Panc1 (cell line): ENCODE results near the gene PTGFRN. TPM values are rescaled to one million over a fixed set of nuclear protein-coding genes. Genes with fewer than 3 reads are reported as not detected.

Experiments
- ATAC-seq: fragments of 200-7000 bp; cut with Tn5 transposase; 2 replicates; pipeline ENCODE4 v1.9.1; 2020; ENCODE audit warnings: mild to moderate bottlenecking, moderate library complexity
- BruUV-seq: library from RNA; stranded (reverse); fragments of 400-500 nt; replicated peaks from 2 replicates; lab custom pipeline; 2021; lab: Mats Ljungman, UMichigan
- CTCF ChIA-PET: fragments of 300-600 bp; sonication (Branson Sonifier 250); formaldehyde crosslinking; loops from one replicate; lab custom pipeline; 2022; ENCODE audit warnings: antibody characterized with exemption; lab: Charles Lee
- POLR2A ChIA-PET: fragments of 300-600 bp; sonication (Branson Sonifier 250); formaldehyde crosslinking; loops from one replicate; lab custom pipeline; 2022; ENCODE audit warnings: antibody characterized with exemption; lab: Charles Lee
- DNase-seq: peaks from one replicate; pipeline ENCODE4 v3.0.0-alpha.2; 2010; ENCODE audit warnings: low read depth, low spot score
- H3K27ac ChIP-seq: 2 replicates; pipeline ENCODE4 v1.5.1; 2011; ENCODE audit warnings: mild to moderate bottlenecking, low read length, inconsistent platforms
- H3K27me3 ChIP-seq: fragments of 200-500 bp; sonication (Bioruptor generic); 2 replicates; pipeline ENCODE4 v1.6.0; 2014; ENCODE audit warnings: low read length, inconsistent platforms; ENCODE audit not compliant: control insufficient read depth, insufficient read depth
- H3K36me3 ChIP-seq: fragments of 200-500 bp; sonication (Bioruptor generic); 2 replicates; pipeline ENCODE4 v1.5.1; 2014; ENCODE audit warnings: inconsistent platforms, mild to moderate bottlenecking, low read length, moderate library complexity; ENCODE audit not compliant: control insufficient read depth, insufficient read depth
- H3K4me1 ChIP-seq: 2 replicates; pipeline ENCODE4 v1.5.1; 2011; ENCODE audit warnings: inconsistent platforms, mild to moderate bottlenecking, low read length, moderate library complexity; ENCODE audit not compliant: control insufficient read depth, insufficient read depth
- H3K4me3 ChIP-seq, 2 experiments: 2 replicates each; pipeline ENCODE4 v1.5.1; 2011 to 2012; ENCODE audit warnings: low read depth in 2 of 2, low read length in 2 of 2, mild to moderate bottlenecking in 2 of 2, inconsistent platforms in 1 of 2, moderate library complexity in 1 of 2
- H3K9me3 ChIP-seq: fragments of 200-500 bp; sonication (Bioruptor generic); 2 replicates; pipeline ENCODE4 v1.5.1; 2014; ENCODE audit warnings: low read depth, mild to moderate bottlenecking, inconsistent platforms, low read length, moderate library complexity; ENCODE audit not compliant: control insufficient read depth, insufficient read depth
- CTCF ChIP-seq: fragments of 450-650 bp; IDR thresholded peaks from 2 replicates; pipeline ENCODE4 v1.5.1; 2017; ENCODE audit warnings: mild to moderate bottlenecking
- POLR2AphosphoS5 ChIP-seq: IDR thresholded peaks from 2 replicates; pipeline ENCODE4 v1.6.1; 2012; ENCODE audit warnings: mild to moderate bottlenecking, low read depth, low read length, moderate library complexity
- REST ChIP-seq, 2 experiments: IDR thresholded peaks; 2 replicates each; pipeline ENCODE4 v1.6.1; 2011 to 2012; ENCODE audit warnings: low read depth in 2 of 2, control low read depth in 1 of 2, low read length in 1 of 2, mild to moderate bottlenecking in 1 of 2, moderate library complexity in 1 of 2; ENCODE audit not compliant: insufficient read depth in 1 of 2
- SIN3A ChIP-seq: IDR thresholded peaks from 2 replicates; pipeline ENCODE4 v1.6.1; 2012; ENCODE audit warnings: low read depth, mild to moderate bottlenecking, low read length, moderate library complexity, borderline replicate concordance; ENCODE audit not compliant: insufficient read depth
- TCF7L2 ChIP-seq: IDR thresholded peaks from 2 replicates; pipeline ENCODE4 v1.6.1; 2011; ENCODE audit warnings: mild to moderate bottlenecking, low read depth, low read length, inconsistent platforms
- in situ Hi-C: cut with HindIII; loops from 2 replicates; pipeline ENCODE4 v1.10.0; 2016; ENCODE audit warnings: low sequenced_read_pairs, low pct_unique_long_range_greater_than_20kb
- intact Hi-C: fragments of 100-400 bp; cut with micrococcal nuclease; formaldehyde crosslinking; loops from one replicate; pipeline ENCODE4 v1.10.0; 2022; ENCODE audit not compliant: unreplicated experiment
- total RNA-seq: library from RNA; stranded (reverse); gene quantifications from one replicate; pipeline ENCODE4 v1.2.1, GENCODE V29; 2021; ENCODE audit not compliant: unreplicated experiment

PTGFRN gene
- total RNA-seq, 1 experiment from 2014 or later: 5.2 TPM

GRCh38 chr1:116895073-116895472 is 14.6 kb upstream of the PTGFRN start:
- ChIA-PET CTCF (no interaction called here), POLR2A (no interaction called here)
- no peaks in the 10 kb centered on the region for H3K9me3 ChIP-seq
- intact Hi-C loops (no loop called here), in situ Hi-C loops (no loop called here)
- DNase-seq (no peak), ATAC-seq (no peak)
- no peak overlapping the region for H3K27ac ChIP-seq
- TF ChIP-seq TCF7L2 (no peak), CTCF (no peak), REST (IDR thresholded peaks at IDR 0.05; ENCODE audit: insufficient read depth in 1 of 2, low read depth in 2 of 2, low read length in 1 of 2) (no peak), SIN3A (no peak), POLR2AphosphoS5 (no peak)
- BruUV-seq: no TSS peak
- no peak overlapping the region for H3K4me3 ChIP-seq
- H3K4me1 ChIP-seq: no peaks in the 10 kb centered on the region
- H3K36me3 ChIP-seq: no peaks in the 10 kb centered on the region
- no peaks in the 10 kb centered on the region for H3K27me3 ChIP-seq

- Histone ChIP-seq H3K27me3 (no peaks in the 10 kb centered on the region), H3K4me3 (no peak overlapping the region), H3K36me3 (no peaks in the 10 kb centered on the region), H3K4me1 (no peaks in the 10 kb centered on the region), H3K9me3 (no peaks in the 10 kb centered on the region), H3K27ac (no peak overlapping the region)
- ATAC-seq (no peak), DNase-seq (no peak)
- CTCF ChIA-PET: no interaction called here
- no TSS peak for BruUV-seq
- POLR2A ChIA-PET: interaction anchor here (0.6 kb wide), 1 partner anchor 84 kb away, joined by 8 read pairs; no protein-coding TSS in a partner anchor
- TF ChIP-seq REST (IDR thresholded peaks at IDR 0.05; ENCODE audit: insufficient read depth in 1 of 2, low read depth in 2 of 2, low read length in 1 of 2) (no peak), TCF7L2 (no peak), SIN3A (no peak), CTCF (no peak), POLR2AphosphoS5 (no peak)
- intact Hi-C loops: no loop called here
- in situ Hi-C loops: no loop called here
Observed at GRCh38 chr1:116899529-116899928, 10.2 kb upstream of the PTGFRN start.
